Activated naive CD4-positive, alpha-beta T cell treated with anti-CD3 and anti-CD28 coated beads, Interleukin-2, amount 50 U/mL, for 24 hours (primary cell): ENCODE measurements around the gene MTF2.

Source experiments
- H3K27ac Mint-ChIP-seq: one replicate; pipeline ENCODE4 v1.8.0; 2021; ENCODE audit warnings: mild to moderate bottlenecking, mixed read lengths
- H3K27me3 Mint-ChIP-seq: one replicate; pipeline ENCODE4 v1.8.0; 2021; ENCODE audit warnings: mixed read lengths
- H3K36me3 Mint-ChIP-seq: one replicate; pipeline ENCODE4 v1.8.0; 2021; ENCODE audit warnings: mixed read lengths
- H3K4me1 Mint-ChIP-seq: one replicate; pipeline ENCODE4 v1.8.0; 2021; ENCODE audit warnings: mixed read lengths
- H3K4me3 Mint-ChIP-seq: one replicate; pipeline ENCODE4 v1.8.0; 2021; ENCODE audit warnings: mild to moderate bottlenecking, mixed read lengths
- H3K9me3 Mint-ChIP-seq: one replicate; pipeline ENCODE4 v1.8.0; 2021; ENCODE audit warnings: mixed read lengths

Gene MTF2

DNA sequence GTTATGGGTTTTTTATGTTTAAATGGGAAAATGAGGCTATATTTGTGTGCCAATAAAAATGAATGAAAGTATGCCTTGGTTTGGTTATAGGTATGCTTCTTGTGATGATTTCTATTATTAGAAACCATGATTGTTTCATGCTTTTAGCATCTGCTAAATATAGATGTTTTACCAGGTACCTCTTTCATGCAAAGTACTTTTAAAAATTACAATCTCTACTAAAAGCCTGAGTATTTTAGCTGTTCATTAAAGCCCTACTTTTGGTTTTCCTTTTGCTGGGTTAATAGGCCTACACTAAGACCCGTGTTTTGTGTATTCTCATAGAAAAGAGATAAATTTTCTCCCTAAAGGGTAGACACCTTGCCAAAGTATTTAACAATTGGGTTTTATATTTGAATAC is 32.0 kb downstream of the MTF2 start:
- no peaks in the 10 kb centered on the region for H3K9me3 Mint-ChIP-seq
- H3K36me3 Mint-ChIP-seq = peaks cover 25% of the 10 kb centered on the region
- H3K4me3 Mint-ChIP-seq = no peak overlapping the region
- H3K27ac Mint-ChIP-seq = no peak overlapping the region
- H3K4me1 Mint-ChIP-seq = peaks cover 45% of the 10 kb centered on the region
- no peaks in the 10 kb centered on the region for H3K27me3 Mint-ChIP-seq

DNA sequence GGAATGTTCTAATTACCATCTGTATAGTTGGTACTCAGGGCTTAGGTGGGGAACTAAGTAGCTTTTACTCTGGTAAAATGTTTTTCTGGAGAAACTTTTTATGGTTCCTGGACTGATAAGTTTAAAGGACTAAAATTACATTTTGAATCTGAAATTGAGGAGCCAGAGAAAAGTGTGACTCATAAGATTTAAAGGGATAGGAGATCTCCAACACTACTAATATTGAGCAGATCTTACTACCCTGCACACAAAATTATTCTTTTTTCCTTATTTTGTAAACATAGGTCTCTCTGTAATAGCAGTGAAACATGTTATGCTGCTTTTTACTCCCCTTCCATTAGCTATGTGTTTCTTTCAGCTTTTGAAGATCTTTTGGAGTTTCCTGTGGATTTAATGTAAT is 32.5 kb downstream of the MTF2 start:
- no peaks in the 10 kb centered on the region for H3K9me3 Mint-ChIP-seq
- no peak overlapping the region for H3K4me3 Mint-ChIP-seq
- H3K4me1 Mint-ChIP-seq = peaks cover 44% of the 10 kb centered on the region
- peaks cover 26% of the 10 kb centered on the region for H3K36me3 Mint-ChIP-seq
- H3K27ac Mint-ChIP-seq = peak overlapping the region; percentile 7
- H3K27me3 Mint-ChIP-seq = no peaks in the 10 kb centered on the region

GRCh38 chr1:93113127-93113526 is 34.0 kb downstream of the MTF2 start:
- no peaks in the 10 kb centered on the region for H3K27me3 Mint-ChIP-seq
- peak overlapping the region; percentile 31 for H3K27ac Mint-ChIP-seq

DNA sequence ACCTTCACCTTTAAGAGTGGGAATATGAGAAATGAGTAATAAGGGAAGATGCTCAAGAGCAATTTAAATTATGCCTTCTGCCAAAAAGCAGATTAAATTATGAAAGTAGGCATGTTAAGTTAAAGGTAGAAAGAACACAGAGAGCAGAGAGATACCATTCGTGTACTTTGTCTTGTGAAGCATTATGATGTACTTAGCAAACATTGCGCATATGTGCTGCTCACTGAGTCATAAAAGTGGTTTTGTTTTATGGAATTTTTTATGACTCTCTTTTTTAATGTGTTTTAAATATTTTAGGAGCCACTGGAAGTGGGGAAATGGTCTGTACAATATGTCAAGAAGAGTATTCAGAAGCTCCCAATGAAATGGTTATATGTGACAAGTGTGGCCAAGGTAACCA is 35.3 kb downstream of the MTF2 start:
- Mint-ChIP-seq H3K4me1 (peaks cover 32% of the 10 kb centered on the region), H3K27me3 (no peaks in the 10 kb centered on the region), H3K4me3 (no peak overlapping the region), H3K36me3 (peaks cover 7% of the 10 kb centered on the region), H3K9me3 (no peaks in the 10 kb centered on the region), H3K27ac (peak overlapping the region; percentile 55)

More at GRCh38 chr1:93113127-93113526, 34.0 kb downstream of the MTF2 start:
- no peaks in the 10 kb centered on the region for H3K9me3 Mint-ChIP-seq
- no peak overlapping the region for H3K4me3 Mint-ChIP-seq
- peaks cover 14% of the 10 kb centered on the region for H3K36me3 Mint-ChIP-seq
- H3K4me1 Mint-ChIP-seq = peaks cover 40% of the 10 kb centered on the region

GRCh38 chr1:93120614-93121013 is 41.5 kb downstream of the MTF2 start:
- no peak overlapping the region for H3K4me3 Mint-ChIP-seq
- H3K4me1 Mint-ChIP-seq = peaks cover 18% of the 10 kb centered on the region
- no peaks in the 10 kb centered on the region for H3K9me3 Mint-ChIP-seq
- no peak overlapping the region for H3K27ac Mint-ChIP-seq
- H3K36me3 Mint-ChIP-seq = peaks cover 9% of the 10 kb centered on the region
- no peaks in the 10 kb centered on the region for H3K27me3 Mint-ChIP-seq

DNA sequence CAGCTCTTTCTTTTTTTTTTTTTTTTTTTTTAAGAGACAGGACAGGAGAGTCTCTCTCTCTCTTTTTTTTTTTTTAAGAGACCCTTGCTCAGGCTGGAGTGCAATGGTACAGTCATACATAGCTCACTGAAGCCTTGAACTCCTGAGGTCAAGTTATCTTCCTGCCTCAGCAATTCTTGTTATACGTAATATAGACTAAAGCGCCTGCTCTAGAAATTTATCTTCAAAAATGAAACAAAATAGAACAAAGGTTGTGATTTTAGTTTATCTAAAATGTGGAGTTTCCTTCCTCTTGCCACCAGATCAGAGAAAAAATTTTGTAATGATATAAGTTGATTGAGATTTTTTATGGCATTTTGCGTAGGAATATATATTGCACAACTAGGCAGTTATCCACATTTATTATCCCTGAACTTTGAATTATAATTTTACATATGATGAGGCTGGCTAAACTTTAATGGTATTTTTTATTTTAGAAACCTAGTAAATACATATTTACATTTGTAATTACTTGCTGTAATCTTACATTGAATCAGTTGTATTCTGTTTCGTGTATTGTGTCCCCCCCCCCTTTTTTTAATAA is 44.2 kb downstream of the MTF2 start:
- H3K4me3 Mint-ChIP-seq = no peak overlapping the region
- peaks cover 18% of the 10 kb centered on the region for H3K4me1 Mint-ChIP-seq
- no peak overlapping the region for H3K27ac Mint-ChIP-seq
- H3K36me3 Mint-ChIP-seq = peaks cover 6% of the 10 kb centered on the region
- H3K27me3 Mint-ChIP-seq = no peaks in the 10 kb centered on the region
- H3K9me3 Mint-ChIP-seq = no peaks in the 10 kb centered on the region

DNA sequence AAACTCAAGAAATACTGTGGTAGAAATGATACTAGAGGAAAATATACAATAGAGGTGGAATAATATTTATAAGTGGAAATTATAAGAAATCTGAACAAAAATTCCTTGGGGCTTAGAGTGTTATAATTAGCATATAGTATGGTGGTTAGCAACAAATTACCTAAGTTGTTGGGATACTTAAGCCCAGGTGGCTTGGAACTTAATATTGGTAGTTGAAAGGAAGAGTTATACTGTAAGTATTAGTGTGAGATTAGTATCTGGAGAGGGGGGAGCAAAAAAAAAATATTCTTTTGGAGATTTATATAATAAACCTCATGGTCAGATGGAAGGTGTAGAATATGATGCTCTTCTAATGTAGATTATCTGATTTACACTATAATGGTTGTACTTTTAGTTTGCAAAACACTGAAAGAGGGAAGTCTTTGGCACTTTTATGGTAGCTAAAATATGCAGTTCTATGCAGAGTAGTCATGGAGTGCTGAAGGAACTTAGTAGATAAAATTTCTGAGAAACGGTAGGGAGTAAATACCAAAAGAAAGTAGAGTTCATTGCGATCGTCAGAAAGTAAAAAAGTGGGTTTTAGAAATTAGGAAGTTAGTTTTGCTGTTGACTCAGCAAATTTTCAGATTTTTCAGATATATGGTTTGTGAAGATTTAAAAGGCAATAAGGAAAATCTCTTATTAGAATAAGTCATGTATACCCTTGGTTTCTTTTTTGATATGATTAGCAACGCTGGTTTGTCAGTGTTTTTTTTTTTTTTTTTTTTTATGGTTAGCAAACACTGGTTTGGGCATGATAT is 45.7 kb downstream of the MTF2 start:
- H3K4me3 Mint-ChIP-seq = no peak overlapping the region
- peak overlapping the region; percentile 68 for H3K27ac Mint-ChIP-seq
- peaks cover 6% of the 10 kb centered on the region for H3K36me3 Mint-ChIP-seq
- peaks cover 18% of the 10 kb centered on the region for H3K4me1 Mint-ChIP-seq
- no peaks in the 10 kb centered on the region for H3K9me3 Mint-ChIP-seq
- no peaks in the 10 kb centered on the region for H3K27me3 Mint-ChIP-seq

- Mint-ChIP-seq H3K27ac (peak overlapping the region; percentile 44), H3K4me3 (no peak overlapping the region), H3K9me3 (no peaks in the 10 kb centered on the region), H3K36me3 (peaks cover 5% of the 10 kb centered on the region), H3K4me1 (peaks cover 9% of the 10 kb centered on the region), H3K27me3 (no peaks in the 10 kb centered on the region)
These were observed 50.5 kb downstream of the MTF2 start for GRCh38 chr1:93129507-93130099.

- no peak overlapping the region for H3K27ac Mint-ChIP-seq
- H3K36me3 Mint-ChIP-seq = peaks cover 5% of the 10 kb centered on the region
- H3K27me3 Mint-ChIP-seq = no peaks in the 10 kb centered on the region
- H3K4me3 Mint-ChIP-seq = no peak overlapping the region
- H3K4me1 Mint-ChIP-seq = no peaks in the 10 kb centered on the region
- no peaks in the 10 kb centered on the region for H3K9me3 Mint-ChIP-seq
These were observed 53.6 kb downstream of the MTF2 start for GRCh38 chr1:93132638-93133037.

DNA sequence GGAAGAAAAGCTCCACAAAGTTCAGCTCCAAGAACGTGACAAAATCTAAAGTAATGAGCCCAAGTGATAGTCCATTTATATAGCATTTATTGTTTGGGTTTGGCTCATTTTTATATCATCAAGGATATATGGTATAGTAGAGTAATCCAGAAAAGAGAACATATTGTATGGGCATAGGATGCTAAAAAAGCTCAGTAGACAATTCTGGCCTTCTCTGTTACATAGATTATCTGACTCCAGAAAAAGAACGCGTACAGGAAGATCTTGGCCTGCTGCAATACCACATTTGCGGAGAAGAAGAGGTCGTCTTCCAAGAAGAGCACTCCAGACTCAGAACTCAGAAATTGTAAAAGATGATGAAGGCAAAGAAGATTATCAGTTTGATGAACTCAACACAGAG is 57.4 kb downstream of the MTF2 start:
- no peak overlapping the region for H3K4me3 Mint-ChIP-seq
- H3K9me3 Mint-ChIP-seq = no peaks in the 10 kb centered on the region
- no peaks in the 10 kb centered on the region for H3K27me3 Mint-ChIP-seq
- H3K36me3 Mint-ChIP-seq = peaks cover 10% of the 10 kb centered on the region
- no peak overlapping the region for H3K27ac Mint-ChIP-seq
- peaks cover 4% of the 10 kb centered on the region for H3K4me1 Mint-ChIP-seq

DNA sequence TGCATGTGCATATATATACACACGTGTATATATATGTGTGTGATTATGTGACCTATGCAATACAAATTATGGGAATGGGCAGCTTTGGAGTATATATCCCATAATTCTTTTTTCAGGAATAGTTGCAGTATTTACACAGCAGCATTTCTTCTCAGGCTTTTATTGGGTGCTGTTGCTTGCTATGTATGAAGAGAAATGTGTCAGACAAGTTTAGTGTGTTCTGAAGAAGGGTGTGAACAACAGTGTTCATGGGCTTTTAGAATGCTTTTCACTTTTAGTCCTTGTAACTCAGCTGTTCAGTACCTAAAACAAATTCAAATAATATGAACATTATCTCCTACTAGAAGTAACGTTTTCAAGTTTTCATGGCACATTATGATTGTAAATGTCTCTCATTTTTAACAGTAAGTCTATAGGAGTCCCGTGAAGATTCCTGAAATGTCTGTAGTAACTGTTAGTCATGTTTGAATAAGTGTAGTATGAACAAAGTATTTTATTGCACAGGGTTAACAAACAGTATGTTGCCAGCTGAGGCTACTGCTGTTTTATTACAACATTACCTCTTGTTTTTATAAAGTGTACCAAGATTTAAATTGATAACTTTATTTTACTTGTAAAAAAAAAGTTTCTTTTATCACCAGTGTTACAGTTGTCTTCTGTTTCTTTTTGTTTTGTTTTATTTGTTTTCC is 58.7 kb downstream of the MTF2 start:
- Mint-ChIP-seq H3K36me3 (peaks cover 10% of the 10 kb centered on the region), H3K4me1 (peaks cover 9% of the 10 kb centered on the region), H3K27me3 (no peaks in the 10 kb centered on the region), H3K9me3 (no peaks in the 10 kb centered on the region), H3K4me3 (no peak overlapping the region), H3K27ac (no peak overlapping the region)

- peaks cover 10% of the 10 kb centered on the region for H3K36me3 Mint-ChIP-seq
- H3K27ac Mint-ChIP-seq = no peak overlapping the region
These were observed 61.0 kb downstream of the MTF2 start for GRCh38 chr1:93140106-93140505.

DNA sequence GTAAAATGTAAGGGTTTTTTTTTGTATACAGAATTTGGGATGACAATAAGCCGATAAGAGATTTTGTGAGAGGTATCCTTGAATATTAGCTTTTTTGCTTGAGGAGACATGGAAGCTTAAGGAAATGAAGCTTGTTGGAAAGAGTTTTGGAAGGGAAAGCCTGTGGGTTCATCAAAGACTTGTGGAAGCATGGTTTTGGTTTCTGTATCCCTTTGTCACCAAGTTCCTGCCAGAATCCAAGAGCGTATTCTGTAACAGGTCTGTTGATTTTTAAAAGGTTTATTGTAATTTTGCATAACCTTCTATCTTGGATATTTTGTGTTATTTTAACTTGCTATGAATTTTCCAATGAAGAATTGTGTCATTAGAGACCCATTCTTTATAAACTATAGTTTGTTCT is 63.1 kb downstream of the MTF2 start:
- H3K4me1 Mint-ChIP-seq = peaks cover 9% of the 10 kb centered on the region
- no peaks in the 10 kb centered on the region for H3K27me3 Mint-ChIP-seq
- H3K9me3 Mint-ChIP-seq = no peaks in the 10 kb centered on the region
- H3K36me3 Mint-ChIP-seq = peaks cover 8% of the 10 kb centered on the region
- no peak overlapping the region for H3K4me3 Mint-ChIP-seq
- H3K27ac Mint-ChIP-seq = no peak overlapping the region

More at GRCh38 chr1:93140106-93140505, 61.0 kb downstream of the MTF2 start:
- H3K4me1 Mint-ChIP-seq = peaks cover 9% of the 10 kb centered on the region
- no peaks in the 10 kb centered on the region for H3K9me3 Mint-ChIP-seq
- no peaks in the 10 kb centered on the region for H3K27me3 Mint-ChIP-seq
- H3K4me3 Mint-ChIP-seq = no peak overlapping the region

DNA sequence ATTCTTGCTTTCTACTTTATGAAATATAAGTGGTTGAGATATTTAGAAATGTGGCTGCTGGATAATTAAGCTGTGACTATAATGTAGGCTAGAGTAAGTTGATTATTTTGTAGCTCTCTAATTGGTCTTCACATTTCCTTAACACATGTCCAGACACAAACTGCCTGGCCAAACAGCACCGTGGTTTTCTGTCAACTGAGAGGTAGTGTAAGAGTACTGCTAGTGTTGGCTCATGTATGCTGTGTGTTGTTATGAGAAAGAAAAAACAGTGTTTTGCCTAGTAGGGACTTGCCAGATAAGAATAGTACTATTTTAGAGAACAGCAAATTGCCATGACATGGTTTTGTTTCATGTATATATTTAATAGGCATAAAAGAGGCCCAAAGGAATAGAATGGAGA is 64.1 kb downstream of the MTF2 start:
- Mint-ChIP-seq H3K36me3 (peaks cover 8% of the 10 kb centered on the region), H3K27ac (no peak overlapping the region), H3K4me3 (no peak overlapping the region), H3K27me3 (no peaks in the 10 kb centered on the region), H3K4me1 (peaks cover 9% of the 10 kb centered on the region), H3K9me3 (no peaks in the 10 kb centered on the region)

GRCh38 chr1:93143769-93144168 is 64.7 kb downstream of the MTF2 start:
- Mint-ChIP-seq H3K27ac (no peak overlapping the region), H3K36me3 (peaks cover 8% of the 10 kb centered on the region), H3K9me3 (no peaks in the 10 kb centered on the region), H3K27me3 (no peaks in the 10 kb centered on the region), H3K4me3 (no peak overlapping the region), H3K4me1 (peaks cover 9% of the 10 kb centered on the region)

DNA sequence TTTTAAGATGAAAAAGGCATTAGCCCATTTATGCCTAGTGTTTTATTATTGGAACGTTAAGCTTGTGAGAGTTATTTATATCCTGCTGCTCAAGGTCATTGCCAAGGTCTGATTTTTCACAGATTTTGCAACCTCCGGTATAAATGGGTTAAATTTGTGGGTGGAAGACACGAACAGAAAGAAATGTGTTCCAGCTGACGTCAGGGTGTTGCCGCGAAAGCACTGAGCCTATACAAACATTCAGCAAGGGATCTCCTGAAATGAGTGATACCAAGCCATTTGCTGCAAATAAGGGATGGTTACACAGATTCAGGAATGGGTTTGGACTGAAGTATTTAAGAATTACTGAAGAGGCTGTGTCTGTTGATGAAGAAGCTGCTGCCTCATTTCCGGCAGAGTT is 68.9 kb downstream of the MTF2 start:
- Mint-ChIP-seq H3K27ac (peak overlapping the region; percentile 4), H3K4me3 (no peak overlapping the region), H3K9me3 (no peaks in the 10 kb centered on the region), H3K36me3 (peaks cover 11% of the 10 kb centered on the region), H3K27me3 (no peaks in the 10 kb centered on the region), H3K4me1 (peaks cover 3% of the 10 kb centered on the region)
